CD14-positive monocyte (primary cell): ENCODE measurements around the gene ZNF70. TPM values are rescaled to one million over a fixed set of nuclear protein-coding genes. Genes with fewer than 3 reads are reported as not detected.

Experiments used
- DNase-seq, 3 donors: peaks; one replicate each; pipeline ENCODE4 v3.0.0-alpha.2; 2011 to 2022
- H2AFZ ChIP-seq: 2 replicates; pipeline ENCODE4 v1.6.0; 2012; ENCODE audit warnings: mild to moderate bottlenecking, low read depth, low read length, inconsistent platforms; ENCODE audit not compliant: insufficient read depth, poor library complexity, severe bottlenecking
- H3K27ac ChIP-seq, 2 donors: 1 replicate in 1 of 2; 2 replicates in 1 of 2; pipeline ENCODE4 v1.5.1; 2012 to 2013; ENCODE audit warnings: low read length in 2 of 2, control low read depth in 1 of 2, inconsistent platforms in 1 of 2, low read depth in 1 of 2, mild to moderate bottlenecking in 1 of 2
- H3K27me3 ChIP-seq, 2 donors: one replicate each; pipeline versions ENCODE4 v1.6.0 to v1.6.1; 2011 to 2013; ENCODE audit warnings: low read length in 2 of 2; ENCODE audit not compliant: control insufficient read depth in 2 of 2, insufficient read depth in 2 of 2
- H3K36me3 ChIP-seq, 2 donors: replicated peaks in 1 of 2; 1 replicate in 1 of 2; 2 replicates in 1 of 2; pipeline versions ENCODE4 v1.5.1 to v1.6.1; 2012 to 2013; ENCODE audit warnings: low read length in 2 of 2, control low read depth in 1 of 2, inconsistent platforms in 1 of 2, mild to moderate bottlenecking in 1 of 2; ENCODE audit not compliant: insufficient read depth in 2 of 2, control insufficient read depth in 1 of 2
- H3K4me1 ChIP-seq, 2 donors: 1 replicate in 1 of 2; 2 replicates in 1 of 2; pipeline versions ENCODE4 v1.5.1 to v1.6.1; 2012 to 2013; ENCODE audit warnings: low read length in 2 of 2, control low read depth in 1 of 2, inconsistent platforms in 1 of 2, mild to moderate bottlenecking in 1 of 2, moderate library complexity in 1 of 2; ENCODE audit not compliant: insufficient read depth in 2 of 2, control insufficient read depth in 1 of 2
- H3K4me2 ChIP-seq: replicated peaks from 2 replicates; pipeline ENCODE3; 2012; ENCODE audit warnings: low read length, moderate library complexity, mild to moderate bottlenecking; ENCODE audit not compliant: poor library complexity, severe bottlenecking; ENCODE audit errors: extremely low read depth
- H3K4me3 ChIP-seq, 3 experiments: fragments of 200-600 bp in 1 of 3; sonication (generic) in 1 of 3; replicated peaks in 1 of 3; 1 replicate in 2 of 3; 2 replicates in 1 of 3; pipeline ENCODE4 v1.5.1; 2011 to 2013; ENCODE audit warnings: low read length in 3 of 3, mild to moderate bottlenecking in 3 of 3, control low read depth in 2 of 3, low read depth in 2 of 3, inconsistent platforms in 1 of 3, moderate library complexity in 1 of 3
- H3K79me2 ChIP-seq: 2 replicates; pipeline ENCODE4 v1.6.0; 2012; ENCODE audit warnings: mild to moderate bottlenecking, control low read depth, inconsistent platforms, low read length, moderate library complexity; ENCODE audit not compliant: insufficient read depth
- H3K9ac ChIP-seq: 2 replicates; pipeline ENCODE4 v1.6.0; 2017; ENCODE audit warnings: low read length, mild to moderate bottlenecking; ENCODE audit not compliant: insufficient read depth, poor library complexity, severe bottlenecking
- H3K9me3 ChIP-seq, 2 donors: replicated peaks in 1 of 2; 1 replicate in 1 of 2; 2 replicates in 1 of 2; pipeline versions ENCODE4 v1.5.1 to v1.6.1; 2012 to 2013; ENCODE audit warnings: low read length in 2 of 2, control low read depth in 1 of 2; ENCODE audit not compliant: control insufficient read depth in 1 of 2, insufficient read depth in 1 of 2
- H4K20me1 ChIP-seq: 2 replicates; pipeline ENCODE4 v1.6.0; 2012; ENCODE audit warnings: mild to moderate bottlenecking, low read length, control low read depth, moderate library complexity; ENCODE audit not compliant: insufficient read depth
- H3K27ac Mint-ChIP-seq, 7 donors: one replicate each; pipeline ENCODE4 v1.8.0; 2020; ENCODE audit warnings: mild to moderate bottlenecking in 7 of 7, mixed read lengths in 7 of 7, moderate library complexity in 6 of 7, inconsistent platforms in 2 of 7
- H3K27me3 Mint-ChIP-seq, 3 donors: one replicate each; pipeline ENCODE4 v1.8.0; 2021 to 2022; ENCODE audit warnings: low read depth in 3 of 3, mild to moderate bottlenecking in 3 of 3, mixed read lengths in 3 of 3, moderate library complexity in 3 of 3, inconsistent platforms in 1 of 3
- H3K36me3 Mint-ChIP-seq, 2 donors: one replicate each; pipeline ENCODE4 v1.8.0; 2020; ENCODE audit warnings: mixed read lengths in 2 of 2, inconsistent platforms in 1 of 2, mild to moderate bottlenecking in 1 of 2
- H3K4me1 Mint-ChIP-seq: one replicate; pipeline ENCODE4 v1.8.0; 2020; ENCODE audit warnings: mild to moderate bottlenecking, mixed read lengths
- H3K4me3 Mint-ChIP-seq, 2 donors: one replicate each; pipeline ENCODE4 v1.8.0; 2020; ENCODE audit warnings: mild to moderate bottlenecking in 2 of 2, mixed read lengths in 2 of 2, moderate library complexity in 1 of 2
- H3K9me3 Mint-ChIP-seq, 7 donors: one replicate each; pipeline ENCODE4 v1.8.0; 2020 to 2022; ENCODE audit warnings: mixed read lengths in 7 of 7, mild to moderate bottlenecking in 6 of 7, moderate library complexity in 6 of 7, inconsistent platforms in 2 of 7
- CTCF ChIP-seq: fragments of 200-600 bp; IDR thresholded peaks from one replicate; pipeline ENCODE4 v1.8.0; 2022; ENCODE audit warnings: antibody characterized with exemption, mild to moderate bottlenecking
- WGBS: methylation state at CpG from one replicate; pipeline ENCODE4 v1.1.5; 2013; ENCODE audit warnings: missing lambda C conversion rate; ENCODE audit not compliant: insufficient coverage; 5-methylcytosine and 5-hydroxymethylcytosine counted together
- intact Hi-C, 2 donors: fragments of 100-400 bp; cut with micrococcal nuclease; formaldehyde crosslinking; loops; one replicate each; pipeline versions ENCODE4 v1.15.0 to v1.15.1; 2023
- polyA plus RNA-seq, 3 donors: library from polyadenylated mRNA; depleted of rRNA in 1 of 3; unstranded in 2 of 3; stranded (reverse) in 1 of 3; fragments of 300-500 nt in 2 of 3; fragments of >200 nt in 1 of 3; fragmentation: Illumina TruSeq in 2 of 3; gene quantifications; 1 replicate in 2 of 3; 2 replicates in 1 of 3; pipeline ENCODE4 v1.2.3, GENCODE V29; 2012 to 2021

The ZNF70 gene
- polyA plus RNA-seq, 3 donors = 0.04 to 0.85 (median 0.09) TPM

DNA sequence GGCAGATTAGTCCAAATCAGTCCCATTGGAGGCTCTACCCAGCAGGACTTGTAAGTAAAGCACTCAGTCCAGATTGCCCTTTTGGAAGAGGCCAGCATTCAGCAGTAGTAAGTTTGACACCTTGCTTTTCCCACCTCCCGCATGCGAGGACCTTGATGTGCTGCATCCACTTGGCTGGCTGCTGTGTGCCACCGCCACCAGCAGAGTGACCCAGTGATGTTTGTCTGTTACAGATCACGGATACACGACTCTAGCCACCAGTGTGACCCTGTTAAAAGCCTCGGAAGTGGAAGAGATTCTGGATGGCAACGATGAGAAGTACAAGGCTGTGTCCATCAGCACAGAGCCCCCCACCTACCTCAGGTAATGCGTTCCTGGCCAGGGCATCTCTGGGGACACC is 42.4 kb upstream of the ZNF70 start:
- Histone ChIP-seq H3K27ac (no peak overlapping the region), H3K9ac (no peak overlapping the region), H3K9me3 (no peaks in the 10 kb centered on the region), H3K4me1 (peaks cover 0 to 3% of the 10 kb centered on the region in 2 donors), H2AFZ (no peak overlapping the region), H3K27me3 (no peaks in the 10 kb centered on the region), H3K4me2 (no peak overlapping the region), H3K36me3 (peaks cover 46 to 78% of the 10 kb centered on the region in 2 donors), H3K4me3 (no peak overlapping the region), H3K79me2 (peaks cover 40% of the 10 kb centered on the region), H4K20me1 (peaks cover 43% of the 10 kb centered on the region)
- Mint-ChIP-seq H3K4me3 (no peak overlapping the region), H3K9me3 (peaks cover 0 to 3% (median 0%) of the 10 kb centered on the region in 7 donors), H3K36me3 (peaks cover 49 to 76% of the 10 kb centered on the region in 2 donors), H3K27ac (peak overlapping the region in 1 of 7 donors; percentile 14), H3K4me1 (peaks cover 4% of the 10 kb centered on the region), H3K27me3 (no peaks in the 10 kb centered on the region)
- DNase-seq = no peak
- WGBS = 96% methylated on average over 4 of the region's 8 CpGs
- intact Hi-C loops = no loop called here
- no peak for TF ChIP-seq CTCF

- H3K9ac ChIP-seq = no peak overlapping the region
- no peaks in the 10 kb centered on the region for H3K9me3 ChIP-seq
- H3K4me1 ChIP-seq = peaks cover 8 to 12% of the 10 kb centered on the region in 2 donors
- Mint-ChIP-seq H3K36me3 (peaks cover 43 to 65% of the 10 kb centered on the region in 2 donors), H3K9me3 (peaks cover 0 to 3% (median 0%) of the 10 kb centered on the region in 7 donors), H3K4me1 (peaks cover 12% of the 10 kb centered on the region), H3K27me3 (no peaks in the 10 kb centered on the region), H3K27ac (peak overlapping the region in 1 of 7 donors; percentile 33), H3K4me3 (no peak overlapping the region)
- peaks cover 43 to 69% of the 10 kb centered on the region in 2 donors for H3K36me3 ChIP-seq
- intact Hi-C loops = no loop called here
- 96% methylated on average over 19 of the region's 25 CpGs for WGBS
- no peak overlapping the region for H3K27ac ChIP-seq
- H3K4me2 ChIP-seq = no peak overlapping the region
- no peak overlapping the region for H3K4me3 ChIP-seq
- DNase-seq = no peak
- peaks cover 51% of the 10 kb centered on the region for H3K79me2 ChIP-seq
- no peaks in the 10 kb centered on the region for H3K27me3 ChIP-seq
- TF ChIP-seq CTCF = no peak
- H2AFZ ChIP-seq = no peak overlapping the region
- H4K20me1 ChIP-seq = peaks cover 54% of the 10 kb centered on the region
Observed at GRCh38 chr22:23791738-23792645, 41.1 kb upstream of the ZNF70 start.
